Panc1 (cell line): ENCODE measurements around the gene OTULIN. TPM values are rescaled to one million over a fixed set of nuclear protein-coding genes. Genes with fewer than 3 reads are reported as not detected.

Source experiments
- ATAC-seq: fragments of 200-7000 bp; cut with Tn5 transposase; 2 replicates; pipeline ENCODE4 v1.9.1; 2020; ENCODE audit warnings: mild to moderate bottlenecking, moderate library complexity
- BruUV-seq: library from RNA; stranded (reverse); fragments of 400-500 nt; replicated peaks from 2 replicates; lab custom pipeline; 2021; lab: Mats Ljungman, UMichigan
- CTCF ChIA-PET: fragments of 300-600 bp; sonication (Branson Sonifier 250); formaldehyde crosslinking; loops from one replicate; lab custom pipeline; 2022; ENCODE audit warnings: antibody characterized with exemption; lab: Charles Lee
- POLR2A ChIA-PET: fragments of 300-600 bp; sonication (Branson Sonifier 250); formaldehyde crosslinking; loops from one replicate; lab custom pipeline; 2022; ENCODE audit warnings: antibody characterized with exemption; lab: Charles Lee
- DNase-seq: peaks from one replicate; pipeline ENCODE4 v3.0.0-alpha.2; 2010; ENCODE audit warnings: low read depth, low spot score
- H3K27ac ChIP-seq: 2 replicates; pipeline ENCODE4 v1.5.1; 2011; ENCODE audit warnings: mild to moderate bottlenecking, low read length, inconsistent platforms
- H3K27me3 ChIP-seq: fragments of 200-500 bp; sonication (Bioruptor generic); 2 replicates; pipeline ENCODE4 v1.6.0; 2014; ENCODE audit warnings: low read length, inconsistent platforms; ENCODE audit not compliant: control insufficient read depth, insufficient read depth
- H3K36me3 ChIP-seq: fragments of 200-500 bp; sonication (Bioruptor generic); 2 replicates; pipeline ENCODE4 v1.5.1; 2014; ENCODE audit warnings: inconsistent platforms, mild to moderate bottlenecking, low read length, moderate library complexity; ENCODE audit not compliant: control insufficient read depth, insufficient read depth
- H3K4me1 ChIP-seq: 2 replicates; pipeline ENCODE4 v1.5.1; 2011; ENCODE audit warnings: inconsistent platforms, mild to moderate bottlenecking, low read length, moderate library complexity; ENCODE audit not compliant: control insufficient read depth, insufficient read depth
- H3K4me3 ChIP-seq, 2 experiments: 2 replicates each; pipeline ENCODE4 v1.5.1; 2011 to 2012; ENCODE audit warnings: low read depth in 2 of 2, low read length in 2 of 2, mild to moderate bottlenecking in 2 of 2, inconsistent platforms in 1 of 2, moderate library complexity in 1 of 2
- H3K9me3 ChIP-seq: fragments of 200-500 bp; sonication (Bioruptor generic); 2 replicates; pipeline ENCODE4 v1.5.1; 2014; ENCODE audit warnings: low read depth, mild to moderate bottlenecking, inconsistent platforms, low read length, moderate library complexity; ENCODE audit not compliant: control insufficient read depth, insufficient read depth
- POLR2AphosphoS5 ChIP-seq: IDR thresholded peaks from 2 replicates; pipeline ENCODE4 v1.6.1; 2012; ENCODE audit warnings: mild to moderate bottlenecking, low read depth, low read length, moderate library complexity
- SIN3A ChIP-seq: IDR thresholded peaks from 2 replicates; pipeline ENCODE4 v1.6.1; 2012; ENCODE audit warnings: low read depth, mild to moderate bottlenecking, low read length, moderate library complexity, borderline replicate concordance; ENCODE audit not compliant: insufficient read depth
- TCF7L2 ChIP-seq: IDR thresholded peaks from 2 replicates; pipeline ENCODE4 v1.6.1; 2011; ENCODE audit warnings: mild to moderate bottlenecking, low read depth, low read length, inconsistent platforms
- in situ Hi-C: cut with HindIII; loops from 2 replicates; pipeline ENCODE4 v1.10.0; 2016; ENCODE audit warnings: low sequenced_read_pairs, low pct_unique_long_range_greater_than_20kb
- intact Hi-C: fragments of 100-400 bp; cut with micrococcal nuclease; formaldehyde crosslinking; loops from one replicate; pipeline ENCODE4 v1.10.0; 2022; ENCODE audit not compliant: unreplicated experiment
- total RNA-seq: library from RNA; stranded (reverse); gene quantifications from one replicate; pipeline ENCODE4 v1.2.1, GENCODE V29; 2021; ENCODE audit not compliant: unreplicated experiment
- TF ChIP-seq, protein P1 (sequence below), 2 experiments: IDR thresholded peaks; 2 replicates each; pipeline ENCODE4 v1.6.1; 2011 to 2012; ENCODE audit warnings: low read depth in 2 of 2, control low read depth in 1 of 2, low read length in 1 of 2, mild to moderate bottlenecking in 1 of 2, moderate library complexity in 1 of 2; ENCODE audit not compliant: insufficient read depth in 1 of 2
- TF ChIP-seq, protein P2 (sequence below): fragments of 450-650 bp; IDR thresholded peaks from 2 replicates; pipeline ENCODE4 v1.5.1; 2017; ENCODE audit warnings: mild to moderate bottlenecking

Gene OTULIN
- total RNA-seq, 1 experiment from 2014 or later, result 40.1 TPM

GRCh38 chr5:14640765-14641164, 23.8 kb upstream of the OTULIN start:
- TF ChIP-seq SIN3A (no peak), POLR2AphosphoS5 (no peak), TCF7L2 (no peak)
- TF ChIP-seq, protein P1, sequence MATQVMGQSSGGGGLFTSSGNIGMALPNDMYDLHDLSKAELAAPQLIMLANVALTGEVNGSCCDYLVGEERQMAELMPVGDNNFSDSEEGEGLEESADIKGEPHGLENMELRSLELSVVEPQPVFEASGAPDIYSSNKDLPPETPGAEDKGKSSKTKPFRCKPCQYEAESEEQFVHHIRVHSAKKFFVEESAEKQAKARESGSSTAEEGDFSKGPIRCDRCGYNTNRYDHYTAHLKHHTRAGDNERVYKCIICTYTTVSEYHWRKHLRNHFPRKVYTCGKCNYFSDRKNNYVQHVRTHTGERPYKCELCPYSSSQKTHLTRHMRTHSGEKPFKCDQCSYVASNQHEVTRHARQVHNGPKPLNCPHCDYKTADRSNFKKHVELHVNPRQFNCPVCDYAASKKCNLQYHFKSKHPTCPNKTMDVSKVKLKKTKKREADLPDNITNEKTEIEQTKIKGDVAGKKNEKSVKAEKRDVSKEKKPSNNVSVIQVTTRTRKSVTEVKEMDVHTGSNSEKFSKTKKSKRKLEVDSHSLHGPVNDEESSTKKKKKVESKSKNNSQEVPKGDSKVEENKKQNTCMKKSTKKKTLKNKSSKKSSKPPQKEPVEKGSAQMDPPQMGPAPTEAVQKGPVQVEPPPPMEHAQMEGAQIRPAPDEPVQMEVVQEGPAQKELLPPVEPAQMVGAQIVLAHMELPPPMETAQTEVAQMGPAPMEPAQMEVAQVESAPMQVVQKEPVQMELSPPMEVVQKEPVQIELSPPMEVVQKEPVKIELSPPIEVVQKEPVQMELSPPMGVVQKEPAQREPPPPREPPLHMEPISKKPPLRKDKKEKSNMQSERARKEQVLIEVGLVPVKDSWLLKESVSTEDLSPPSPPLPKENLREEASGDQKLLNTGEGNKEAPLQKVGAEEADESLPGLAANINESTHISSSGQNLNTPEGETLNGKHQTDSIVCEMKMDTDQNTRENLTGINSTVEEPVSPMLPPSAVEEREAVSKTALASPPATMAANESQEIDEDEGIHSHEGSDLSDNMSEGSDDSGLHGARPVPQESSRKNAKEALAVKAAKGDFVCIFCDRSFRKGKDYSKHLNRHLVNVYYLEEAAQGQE (IDR thresholded peaks at IDR 0.05; ENCODE audit: insufficient read depth in 1 of 2, low read depth in 2 of 2, low read length in 1 of 2), result no peak
- TF ChIP-seq, protein P2, sequence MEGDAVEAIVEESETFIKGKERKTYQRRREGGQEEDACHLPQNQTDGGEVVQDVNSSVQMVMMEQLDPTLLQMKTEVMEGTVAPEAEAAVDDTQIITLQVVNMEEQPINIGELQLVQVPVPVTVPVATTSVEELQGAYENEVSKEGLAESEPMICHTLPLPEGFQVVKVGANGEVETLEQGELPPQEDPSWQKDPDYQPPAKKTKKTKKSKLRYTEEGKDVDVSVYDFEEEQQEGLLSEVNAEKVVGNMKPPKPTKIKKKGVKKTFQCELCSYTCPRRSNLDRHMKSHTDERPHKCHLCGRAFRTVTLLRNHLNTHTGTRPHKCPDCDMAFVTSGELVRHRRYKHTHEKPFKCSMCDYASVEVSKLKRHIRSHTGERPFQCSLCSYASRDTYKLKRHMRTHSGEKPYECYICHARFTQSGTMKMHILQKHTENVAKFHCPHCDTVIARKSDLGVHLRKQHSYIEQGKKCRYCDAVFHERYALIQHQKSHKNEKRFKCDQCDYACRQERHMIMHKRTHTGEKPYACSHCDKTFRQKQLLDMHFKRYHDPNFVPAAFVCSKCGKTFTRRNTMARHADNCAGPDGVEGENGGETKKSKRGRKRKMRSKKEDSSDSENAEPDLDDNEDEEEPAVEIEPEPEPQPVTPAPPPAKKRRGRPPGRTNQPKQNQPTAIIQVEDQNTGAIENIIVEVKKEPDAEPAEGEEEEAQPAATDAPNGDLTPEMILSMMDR, result no peak
- ATAC-seq (no peak), DNase-seq (no peak)
- H3K36me3 ChIP-seq, result no peaks in the 10 kb centered on the region
- intact Hi-C loops, result loop anchor here (10.0 kb wide), 1 partner anchor 236 kb away; no protein-coding TSS in a partner anchor
- ChIA-PET POLR2A (interaction anchor here (0.6 kb wide), 1 partner anchor 411 kb away, joined by 3 read pairs; no protein-coding TSS in a partner anchor), CTCF (no interaction called here)
- no peaks in the 10 kb centered on the region for H3K4me1 ChIP-seq
- H3K4me3 ChIP-seq, result no peak overlapping the region
- BruUV-seq, result no TSS peak
- H3K27me3 ChIP-seq, result peaks cover 12% of the 10 kb centered on the region
- no peak overlapping the region for H3K27ac ChIP-seq
- no peaks in the 10 kb centered on the region for H3K9me3 ChIP-seq
- in situ Hi-C loops, result no loop called here

GRCh38 chr5:14644623-14645237, 19.8 kb upstream of the OTULIN start:
- Histone ChIP-seq H3K9me3 (no peaks in the 10 kb centered on the region), H3K27ac (no peak overlapping the region), H3K4me3 (no peak overlapping the region), H3K27me3 (peaks cover 8% of the 10 kb centered on the region), H3K4me1 (no peaks in the 10 kb centered on the region), H3K36me3 (no peaks in the 10 kb centered on the region)
- no TSS peak for BruUV-seq
- TF ChIP-seq POLR2AphosphoS5 (no peak), SIN3A (no peak), TCF7L2 (no peak)
- TF ChIP-seq, protein P1 (IDR thresholded peaks at IDR 0.05; ENCODE audit: insufficient read depth in 1 of 2, low read depth in 2 of 2, low read length in 1 of 2), result no peak
- TF ChIP-seq, protein P2, result no peak
- in situ Hi-C loops (no loop called here), intact Hi-C loops (loop anchor here (10.0 kb wide), 1 partner anchor 240 kb away; no protein-coding TSS in a partner anchor)
- ATAC-seq (no peak), DNase-seq (no peak)
- ChIA-PET CTCF (interaction anchor here (0.7 kb wide), 1 partner anchor 273 kb away, joined by 3 read pairs; no protein-coding TSS in a partner anchor), POLR2A (interaction anchor here (0.6 kb wide), 1 partner anchor 14 kb away, joined by 4 read pairs; no protein-coding TSS in a partner anchor)
